ENCODE data around the gene FIP1L1.

DNA sequence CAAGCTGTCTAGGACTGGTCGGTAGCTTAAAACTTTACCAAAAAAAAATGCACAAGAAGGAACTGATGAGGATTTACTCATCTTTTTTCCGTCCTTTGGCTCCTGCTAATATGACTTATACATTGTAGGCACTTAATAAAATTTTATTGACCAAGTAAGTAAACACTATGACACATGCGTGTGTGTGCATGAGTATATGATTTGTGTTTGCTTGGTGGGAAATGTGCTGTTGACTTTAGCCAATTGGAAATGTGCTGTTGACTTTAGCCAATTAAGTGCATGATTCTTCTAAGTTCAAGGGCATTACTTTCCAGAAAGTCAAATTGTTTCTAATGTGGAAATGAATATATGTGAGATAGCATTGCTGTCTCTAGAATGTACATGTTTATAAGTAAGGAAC, 78.3 kb downstream of the FIP1L1 start:
- TF ChIP-seq, protein P1, sequence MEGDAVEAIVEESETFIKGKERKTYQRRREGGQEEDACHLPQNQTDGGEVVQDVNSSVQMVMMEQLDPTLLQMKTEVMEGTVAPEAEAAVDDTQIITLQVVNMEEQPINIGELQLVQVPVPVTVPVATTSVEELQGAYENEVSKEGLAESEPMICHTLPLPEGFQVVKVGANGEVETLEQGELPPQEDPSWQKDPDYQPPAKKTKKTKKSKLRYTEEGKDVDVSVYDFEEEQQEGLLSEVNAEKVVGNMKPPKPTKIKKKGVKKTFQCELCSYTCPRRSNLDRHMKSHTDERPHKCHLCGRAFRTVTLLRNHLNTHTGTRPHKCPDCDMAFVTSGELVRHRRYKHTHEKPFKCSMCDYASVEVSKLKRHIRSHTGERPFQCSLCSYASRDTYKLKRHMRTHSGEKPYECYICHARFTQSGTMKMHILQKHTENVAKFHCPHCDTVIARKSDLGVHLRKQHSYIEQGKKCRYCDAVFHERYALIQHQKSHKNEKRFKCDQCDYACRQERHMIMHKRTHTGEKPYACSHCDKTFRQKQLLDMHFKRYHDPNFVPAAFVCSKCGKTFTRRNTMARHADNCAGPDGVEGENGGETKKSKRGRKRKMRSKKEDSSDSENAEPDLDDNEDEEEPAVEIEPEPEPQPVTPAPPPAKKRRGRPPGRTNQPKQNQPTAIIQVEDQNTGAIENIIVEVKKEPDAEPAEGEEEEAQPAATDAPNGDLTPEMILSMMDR (IDR thresholded peaks at IDR 0.05; ENCODE audit: low read depth, low read length) = no peak
- TF ChIP-seq EZH2phosphoT487 (IDR thresholded peaks at IDR 0.05; ENCODE audit: low read depth) = no peak

All from OCI-LY3 (cell line).